LNCaP clone FGC (cell line): Measurements from ENCODE around the gene VDR.
A peak's percentile ranks its signal among the peaks of the same experiment; 100 is the strongest.

Experiments used
- DNase-seq: peaks from one replicate; pipeline ENCODE4 v3.0.0-alpha.2; 2011; ENCODE audit warnings: low read depth
- H3K4me3 ChIP-seq: 2 replicates; pipeline ENCODE4 v1.5.1; 2011; ENCODE audit warnings: mild to moderate bottlenecking, low read depth, low read length, control low read depth
- TF ChIP-seq, protein P1 (sequence below): IDR thresholded peaks from 2 replicates; pipeline ENCODE4 v1.5.1; 2012; ENCODE audit warnings: mild to moderate bottlenecking; ENCODE audit not compliant: control insufficient read depth, insufficient read depth; ENCODE audit errors: extremely low read depth

Gene VDR

DNA sequence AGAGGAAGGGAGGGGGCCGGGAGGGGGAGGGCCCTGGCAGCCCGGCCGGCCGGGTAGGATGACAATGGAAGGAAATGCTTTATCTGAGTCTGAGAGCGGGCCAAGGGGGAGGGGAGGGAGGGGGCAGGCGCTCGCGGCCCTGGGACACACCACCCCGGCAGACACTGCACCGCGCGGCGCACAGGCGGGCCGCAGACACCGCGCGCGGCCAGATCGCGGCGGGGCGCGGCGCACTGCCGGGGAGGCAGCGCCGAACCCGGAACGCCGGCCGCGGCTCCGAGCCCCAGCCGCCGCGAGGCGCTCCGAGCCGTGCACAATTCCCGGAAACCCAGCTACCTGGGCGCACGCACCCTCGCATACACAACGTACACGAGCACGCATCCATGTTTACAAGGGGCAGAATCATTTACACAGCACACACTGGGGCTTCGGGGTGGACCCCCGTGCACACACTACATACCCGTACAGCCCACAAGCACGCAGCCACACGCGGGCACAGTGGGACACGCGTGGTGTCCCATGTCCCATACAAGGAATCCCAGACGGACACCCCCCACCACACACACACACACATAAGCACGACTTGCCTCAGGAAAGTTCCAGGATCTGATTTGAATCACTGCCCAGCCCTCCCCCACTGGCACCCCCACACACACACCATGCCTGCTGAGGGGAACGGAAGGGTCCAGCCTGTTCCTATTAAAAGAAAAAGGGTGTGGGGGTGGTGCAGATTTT is 84.7 kb downstream of the VDR start, which contains the start of gene HDAC7:
Gene HDAC7, minus strand, starts transcription at position 8 of the 735 bp plus-strand sequence. CDS start 118 bp downstream, outside the sequence.
- H3K4me3 ChIP-seq: peak within 1 kb of the TSS; percentile 70
- DNase-seq: peak; percentile 52
- TF ChIP-seq, protein P1, sequence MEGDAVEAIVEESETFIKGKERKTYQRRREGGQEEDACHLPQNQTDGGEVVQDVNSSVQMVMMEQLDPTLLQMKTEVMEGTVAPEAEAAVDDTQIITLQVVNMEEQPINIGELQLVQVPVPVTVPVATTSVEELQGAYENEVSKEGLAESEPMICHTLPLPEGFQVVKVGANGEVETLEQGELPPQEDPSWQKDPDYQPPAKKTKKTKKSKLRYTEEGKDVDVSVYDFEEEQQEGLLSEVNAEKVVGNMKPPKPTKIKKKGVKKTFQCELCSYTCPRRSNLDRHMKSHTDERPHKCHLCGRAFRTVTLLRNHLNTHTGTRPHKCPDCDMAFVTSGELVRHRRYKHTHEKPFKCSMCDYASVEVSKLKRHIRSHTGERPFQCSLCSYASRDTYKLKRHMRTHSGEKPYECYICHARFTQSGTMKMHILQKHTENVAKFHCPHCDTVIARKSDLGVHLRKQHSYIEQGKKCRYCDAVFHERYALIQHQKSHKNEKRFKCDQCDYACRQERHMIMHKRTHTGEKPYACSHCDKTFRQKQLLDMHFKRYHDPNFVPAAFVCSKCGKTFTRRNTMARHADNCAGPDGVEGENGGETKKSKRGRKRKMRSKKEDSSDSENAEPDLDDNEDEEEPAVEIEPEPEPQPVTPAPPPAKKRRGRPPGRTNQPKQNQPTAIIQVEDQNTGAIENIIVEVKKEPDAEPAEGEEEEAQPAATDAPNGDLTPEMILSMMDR: 0 out of 2 replicates have a peak, but pooled peaks have one; percentile 15

DNA sequence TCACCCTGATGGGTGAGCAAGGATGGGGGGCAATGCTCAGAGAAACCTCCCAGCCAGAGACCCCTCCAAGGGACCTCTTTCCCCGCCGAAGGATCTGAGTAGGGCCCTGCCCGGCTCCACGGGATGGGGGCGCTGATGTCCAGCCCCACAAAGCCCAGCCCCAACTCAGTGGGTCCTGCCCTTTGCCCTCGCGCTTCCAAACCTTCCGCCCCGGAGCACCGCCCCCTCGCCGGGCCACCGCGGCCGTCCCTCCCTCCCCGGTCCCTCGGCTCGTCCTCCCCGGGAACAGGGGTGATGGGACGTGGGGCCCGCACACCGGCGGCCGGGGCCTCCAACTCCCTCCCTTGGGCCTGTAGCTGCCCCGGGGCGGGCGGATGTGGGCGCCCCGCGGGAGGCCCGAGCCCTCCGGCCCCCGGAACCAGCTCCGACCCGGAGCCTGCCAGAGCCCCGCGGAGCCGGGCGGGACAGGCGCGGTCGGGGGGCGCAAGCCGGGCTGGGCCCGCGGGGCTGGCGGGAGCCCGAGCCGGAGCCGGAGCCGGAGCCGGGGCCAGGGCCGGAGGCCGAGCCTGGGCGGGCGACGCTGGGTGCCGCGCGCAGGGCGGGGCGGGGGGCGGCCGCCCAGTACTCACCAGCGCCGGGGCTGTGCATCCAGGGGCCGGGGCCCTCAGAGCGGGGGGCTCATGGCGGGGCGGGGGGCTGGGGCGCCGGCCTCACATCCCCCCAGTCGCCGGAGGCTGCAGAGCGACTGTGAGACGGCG is 85.5 kb downstream of the VDR start:
- TF ChIP-seq, protein P1: peak; percentile 30
- no peak for DNase-seq
- peak overlapping the region; percentile 70 for H3K4me3 ChIP-seq

DNA sequence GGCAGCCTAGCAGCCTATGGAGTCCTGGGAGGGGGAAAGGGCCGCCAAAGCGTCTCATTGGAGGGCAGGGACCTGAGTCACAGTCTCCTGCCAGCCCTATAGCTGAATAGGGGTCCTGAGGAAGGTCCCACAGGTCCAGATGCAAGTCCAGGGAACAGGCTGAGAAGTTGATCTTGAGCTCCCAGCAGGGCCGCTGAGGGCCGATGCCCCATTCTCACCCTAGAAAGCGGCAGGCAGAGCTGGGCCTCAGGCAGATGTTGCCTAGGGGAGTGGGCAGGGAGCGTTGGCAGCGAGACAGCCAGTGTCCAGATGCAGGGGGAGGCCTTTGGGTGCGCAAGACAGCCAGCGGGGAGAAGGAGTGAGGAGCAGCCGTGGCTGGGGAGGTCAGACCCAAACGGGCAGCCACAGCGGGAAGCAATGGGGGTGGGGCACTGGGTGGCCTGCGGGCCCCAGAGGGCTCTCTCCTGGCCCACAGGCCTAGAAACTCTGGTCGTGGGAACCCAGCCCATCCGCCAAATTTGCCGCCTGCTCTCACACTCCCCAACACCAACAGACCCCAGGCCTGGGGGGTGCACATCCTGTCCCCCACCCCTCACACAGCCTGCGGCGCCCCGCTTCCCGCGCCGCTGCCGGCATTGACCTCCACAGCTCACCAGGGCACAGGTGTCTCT is 86.2 kb downstream of the VDR start:
- TF ChIP-seq, protein P1: no peak
- no peak for DNase-seq
- peak overlapping the region; percentile 70 for H3K4me3 ChIP-seq

DNA sequence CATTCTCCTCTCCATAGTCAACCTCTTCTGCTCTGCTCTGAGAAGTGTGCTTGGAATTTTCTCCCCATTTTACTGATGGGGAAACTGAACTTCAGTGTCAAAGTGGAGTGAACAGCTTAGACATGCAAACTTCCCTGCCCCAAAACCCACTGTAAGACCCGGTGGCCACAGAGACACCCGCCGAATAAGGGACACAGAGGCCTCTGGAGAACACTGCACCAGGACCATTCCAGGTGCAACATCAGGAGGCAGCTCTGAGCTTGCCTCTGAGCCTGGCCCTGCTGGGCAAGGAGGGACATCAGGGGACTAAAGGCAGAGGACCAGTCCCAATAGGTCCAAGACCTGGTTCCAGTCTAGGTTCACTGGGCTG is 86.8 kb downstream of the VDR start:
- H3K4me3 ChIP-seq: no peak overlapping the region
- DNase-seq: no peak
- TF ChIP-seq, protein P1: no peak

DNA sequence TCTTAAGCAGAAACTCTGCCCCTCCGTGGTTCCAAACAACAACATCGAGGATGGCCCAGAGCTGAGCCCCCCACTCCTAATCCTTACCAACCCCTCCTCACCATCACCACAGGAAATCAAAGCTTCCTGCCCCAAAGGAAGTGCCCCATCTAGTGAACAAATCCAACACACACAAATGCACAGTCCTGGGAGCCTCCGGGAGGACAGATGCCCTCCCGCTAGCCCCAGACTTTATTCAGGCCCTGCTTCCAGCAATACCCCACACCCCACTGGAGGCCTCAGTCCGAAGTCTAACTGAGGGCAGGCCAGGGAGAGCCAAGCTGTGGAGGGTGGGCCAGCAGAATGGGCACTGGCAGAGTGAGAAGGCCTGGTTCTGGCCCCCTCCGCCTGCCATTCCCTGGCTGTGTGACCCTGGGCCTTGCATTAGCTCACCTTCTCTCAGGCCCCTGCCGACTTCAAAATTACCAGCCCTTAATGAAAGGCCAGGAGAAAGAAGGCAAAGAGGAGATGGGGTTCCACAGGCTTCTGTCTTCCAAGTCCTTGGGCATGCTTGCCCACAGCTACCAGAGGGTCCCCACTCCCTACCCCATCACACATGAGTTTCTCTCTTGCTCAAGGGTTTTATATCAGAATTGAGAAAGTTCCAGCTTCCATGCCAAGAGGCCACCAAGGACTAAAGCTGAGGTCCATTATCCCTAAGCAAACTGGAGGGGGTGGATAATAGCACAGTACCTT is 87.4 kb downstream of the VDR start:
- DNase-seq: no peak
- TF ChIP-seq, protein P1: 0 out of 2 replicates have a peak, but pooled peaks have one; percentile 11
- no peak overlapping the region for H3K4me3 ChIP-seq
